Measurements from ENCODE around the gene LRTM1.

LRTM1 gene

GRCh38 chr3:54897028-54897711, 30.7 kb downstream of the LRTM1 start:
- TF ChIP-seq CTCF (IDR thresholded peaks at IDR 0.05; ENCODE audit: poor library complexity, severe bottlenecking) = no peak
- DNase-seq (ENCODE audit: low spot score) (no peak), ATAC-seq (ENCODE audit: low read depth) (no peak)
- Histone ChIP-seq H3K4me3 (ENCODE audit: severe bottlenecking) (no peak overlapping the region), H3K9me3 (ENCODE audit: severe bottlenecking) (no peaks in the 10 kb centered on the region), H3K27ac (ENCODE audit: poor library complexity, severe bottlenecking) (no peak overlapping the region), H3K4me1 (ENCODE audit: insufficient read depth, poor library complexity, severe bottlenecking) (peaks cover 6% of the 10 kb centered on the region), H3K36me3 (ENCODE audit: low read depth) (no peaks in the 10 kb centered on the region), H3K27me3 (ENCODE audit: insufficient read depth, poor library complexity, severe bottlenecking) (no peaks in the 10 kb centered on the region)

- ATAC-seq (ENCODE audit: low read depth) = no peak
- H3K36me3 ChIP-seq (ENCODE audit: low read depth) = no peaks in the 10 kb centered on the region
- no peak for DNase-seq (ENCODE audit: low spot score)
- H3K9me3 ChIP-seq (ENCODE audit: severe bottlenecking) = no peaks in the 10 kb centered on the region
- peaks cover 20% of the 10 kb centered on the region for H3K4me1 ChIP-seq (ENCODE audit: insufficient read depth, poor library complexity, severe bottlenecking)
- no peak overlapping the region for H3K4me3 ChIP-seq (ENCODE audit: severe bottlenecking)
- TF ChIP-seq CTCF (IDR thresholded peaks at IDR 0.05; ENCODE audit: poor library complexity, severe bottlenecking) = no peak
- H3K27ac ChIP-seq (ENCODE audit: poor library complexity, severe bottlenecking) = no peak overlapping the region
- H3K27me3 ChIP-seq (ENCODE audit: insufficient read depth, poor library complexity, severe bottlenecking) = no peaks in the 10 kb centered on the region
These were observed 32.2 kb downstream of the LRTM1 start for GRCh38 chr3:54895613-54896012.

GRCh38 chr3:54892168-54892567, 35.7 kb downstream of the LRTM1 start:
- no peaks in the 10 kb centered on the region for H3K36me3 ChIP-seq (ENCODE audit: low read depth)
- no peak overlapping the region for H3K4me3 ChIP-seq (ENCODE audit: severe bottlenecking)
- no peaks in the 10 kb centered on the region for H3K9me3 ChIP-seq (ENCODE audit: severe bottlenecking)
- ATAC-seq (ENCODE audit: low read depth) (no peak), DNase-seq (ENCODE audit: low spot score) (no peak)
- H3K27me3 ChIP-seq (ENCODE audit: insufficient read depth, poor library complexity, severe bottlenecking) = no peaks in the 10 kb centered on the region
- no peak for TF ChIP-seq CTCF (IDR thresholded peaks at IDR 0.05; ENCODE audit: poor library complexity, severe bottlenecking)
- peaks cover 30% of the 10 kb centered on the region for H3K4me1 ChIP-seq (ENCODE audit: insufficient read depth, poor library complexity, severe bottlenecking)
- H3K27ac ChIP-seq (ENCODE audit: poor library complexity, severe bottlenecking) = peak overlapping the region; percentile 79

GRCh38 chr3:54891540-54891897, 36.3 kb downstream of the LRTM1 start:
- H3K4me1 ChIP-seq (ENCODE audit: insufficient read depth, poor library complexity, severe bottlenecking) = peaks cover 30% of the 10 kb centered on the region
- peak; percentile 36 for TF ChIP-seq CTCF (IDR thresholded peaks at IDR 0.05; ENCODE audit: poor library complexity, severe bottlenecking)
- no peaks in the 10 kb centered on the region for H3K36me3 ChIP-seq (ENCODE audit: low read depth)
- H3K27ac ChIP-seq (ENCODE audit: poor library complexity, severe bottlenecking) = peak overlapping the region; percentile 79
- H3K9me3 ChIP-seq (ENCODE audit: severe bottlenecking) = no peaks in the 10 kb centered on the region
- H3K27me3 ChIP-seq (ENCODE audit: insufficient read depth, poor library complexity, severe bottlenecking) = no peaks in the 10 kb centered on the region
- no peak overlapping the region for H3K4me3 ChIP-seq (ENCODE audit: severe bottlenecking)
- peak; percentile 97 for ATAC-seq (ENCODE audit: low read depth)
- peak; percentile 92 for DNase-seq (ENCODE audit: low spot score)

GRCh38 chr3:54889731-54890130, 38.1 kb downstream of the LRTM1 start:
- H3K4me3 ChIP-seq (ENCODE audit: severe bottlenecking) = no peak overlapping the region
- no peaks in the 10 kb centered on the region for H3K36me3 ChIP-seq (ENCODE audit: low read depth)
- ATAC-seq (ENCODE audit: low read depth) (no peak), DNase-seq (ENCODE audit: low spot score) (no peak)
- peaks cover 30% of the 10 kb centered on the region for H3K4me1 ChIP-seq (ENCODE audit: insufficient read depth, poor library complexity, severe bottlenecking)
- no peak overlapping the region for H3K27ac ChIP-seq (ENCODE audit: poor library complexity, severe bottlenecking)
- no peak for TF ChIP-seq CTCF (IDR thresholded peaks at IDR 0.05; ENCODE audit: poor library complexity, severe bottlenecking)
- no peaks in the 10 kb centered on the region for H3K9me3 ChIP-seq (ENCODE audit: severe bottlenecking)
- H3K27me3 ChIP-seq (ENCODE audit: insufficient read depth, poor library complexity, severe bottlenecking) = no peaks in the 10 kb centered on the region
